Caco-2 (cell line): Measurements from ENCODE around the gene UCHL3. TPM values are rescaled to one million over a fixed set of nuclear protein-coding genes. Genes with fewer than 3 reads are reported as not detected.
"Not testable (repeated sequence)": the region's sequence is repeated elsewhere in the genome, so short reads cannot be mapped to it uniquely, and the experiment has no call there.

Experiments used
- BruUV-seq: library from RNA; stranded (reverse); fragments of 400-500 nt; replicated peaks from 2 replicates; lab custom pipeline; 2021; lab: Mats Ljungman, UMichigan
- CTCF ChIA-PET: fragments of 300-600 bp; sonication (Branson Sonifier 250); formaldehyde crosslinking; loops from one replicate; lab custom pipeline; 2022; ENCODE audit warnings: antibody characterized with exemption; lab: Charles Lee
- POLR2A ChIA-PET: fragments of 300-600 bp; sonication (Branson Sonifier 250); formaldehyde crosslinking; loops from one replicate; lab custom pipeline; 2022; ENCODE audit warnings: antibody characterized with exemption; lab: Charles Lee
- DNase-seq, 2 experiments: peaks; one replicate each; pipeline versions ENCODE4 v3.0.0 to v3.0.0-alpha.2; 2020 to 2022
- H3K27me3 ChIP-seq: replicated peaks from 2 replicates; pipeline ENCODE4 v1.6.0; 2011; ENCODE audit warnings: low read length; ENCODE audit not compliant: control insufficient read depth, insufficient read depth
- H3K36me3 ChIP-seq: 2 replicates; pipeline ENCODE4 v1.5.1; 2011; ENCODE audit warnings: low read length; ENCODE audit not compliant: control insufficient read depth, insufficient read depth
- H3K4me1 ChIP-seq: fragments of 250-450 bp; sonication (Bioruptor Pico); 2 replicates; pipeline ENCODE4 v1.5.1; 2020; ENCODE audit warnings: mild to moderate bottlenecking
- H3K4me3 ChIP-seq: 2 replicates; pipeline ENCODE4 v1.5.1; 2011; ENCODE audit warnings: low read depth, mild to moderate bottlenecking, control low read depth, low read length
- H3K9me3 ChIP-seq: fragments of 250-450 bp; sonication (Bioruptor Pico); 2 replicates; pipeline ENCODE4 v1.5.1; 2020; ENCODE audit warnings: mild to moderate bottlenecking, moderate library complexity
- H3K27ac Mint-ChIP-seq: one replicate; pipeline ENCODE4 v1.8.0; 2022; ENCODE audit warnings: mixed read lengths; ENCODE audit not compliant: unreplicated experiment
- H3K27me3 Mint-ChIP-seq: one replicate; pipeline ENCODE4 v1.8.0; 2022; ENCODE audit warnings: mixed read lengths; ENCODE audit not compliant: insufficient read depth, unreplicated experiment
- H3K36me3 Mint-ChIP-seq: one replicate; pipeline ENCODE4 v1.8.0; 2022; ENCODE audit warnings: mild to moderate bottlenecking, mixed read lengths; ENCODE audit not compliant: insufficient read depth, unreplicated experiment
- H3K4me1 Mint-ChIP-seq: one replicate; pipeline ENCODE4 v1.8.0; 2022; ENCODE audit warnings: low read depth, mixed read lengths; ENCODE audit not compliant: unreplicated experiment
- H3K4me3 Mint-ChIP-seq: one replicate; pipeline ENCODE4 v1.8.0; 2022; ENCODE audit warnings: mild to moderate bottlenecking, moderate library complexity, mixed read lengths; ENCODE audit not compliant: unreplicated experiment
- H3K9me3 Mint-ChIP-seq: one replicate; pipeline ENCODE4 v1.8.0; 2022; ENCODE audit warnings: mixed read lengths; ENCODE audit not compliant: unreplicated experiment
- intact Hi-C: fragments of 100-400 bp; cut with micrococcal nuclease; formaldehyde crosslinking; loops from one replicate; pipeline ENCODE4 v1.10.0; 2022; ENCODE audit not compliant: unreplicated experiment
- total RNA-seq: library from RNA; stranded (reverse); gene quantifications from 2 replicates; pipeline ENCODE4 v1.2.3, GENCODE V29; 2022
- TF ChIP-seq, protein P1 (sequence below), 2 experiments: fragments of 200-600 bp in 1 of 2; IDR thresholded peaks; 1 replicate in 1 of 2; 2 replicates in 1 of 2; pipeline versions ENCODE4 v1.5.1 to v1.8.0; 2011 to 2022; ENCODE audit warnings: antibody characterized with exemption in 1 of 2, control low read depth in 1 of 2, inconsistent platforms in 1 of 2, low read depth in 1 of 2, low read length in 1 of 2, mild to moderate bottlenecking in 1 of 2, moderate library complexity in 1 of 2; ENCODE audit not compliant: insufficient read depth in 1 of 2, severe bottlenecking in 1 of 2, unreplicated experiment in 1 of 2

Gene UCHL3
- total RNA-seq, 1 experiment from 2014 or later: 122 TPM

DNA sequence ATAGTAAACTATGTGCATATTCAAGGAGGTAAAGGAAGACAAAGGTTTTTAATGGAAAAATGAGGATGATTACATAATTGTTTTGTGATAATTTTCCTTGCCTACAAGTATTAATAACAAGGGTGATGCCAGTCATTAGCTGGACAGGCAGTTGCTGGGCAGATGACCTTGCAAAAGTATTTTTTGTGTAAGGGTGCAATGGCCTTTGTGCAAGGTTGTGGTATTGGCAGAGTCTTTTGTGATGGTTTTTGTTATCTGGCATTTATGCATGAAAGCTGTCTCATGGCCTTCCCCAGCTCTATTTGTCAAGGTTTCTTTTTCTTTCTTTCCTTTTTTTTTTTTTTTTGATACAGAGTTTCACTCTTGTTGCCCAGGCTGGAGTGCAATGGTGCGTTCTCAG, 7.6 kb upstream of the UCHL3 start:
- no peaks in the 10 kb centered on the region for H3K27me3 ChIP-seq
- Mint-ChIP-seq H3K4me3 (no peak overlapping the region), H3K4me1 (no peaks in the 10 kb centered on the region), H3K9me3 (no peaks in the 10 kb centered on the region), H3K27me3 (no peaks in the 10 kb centered on the region), H3K36me3 (peaks cover 5% of the 10 kb centered on the region), H3K27ac (no peak overlapping the region)
- no peaks in the 10 kb centered on the region for H3K9me3 ChIP-seq
- TF ChIP-seq, protein P1, sequence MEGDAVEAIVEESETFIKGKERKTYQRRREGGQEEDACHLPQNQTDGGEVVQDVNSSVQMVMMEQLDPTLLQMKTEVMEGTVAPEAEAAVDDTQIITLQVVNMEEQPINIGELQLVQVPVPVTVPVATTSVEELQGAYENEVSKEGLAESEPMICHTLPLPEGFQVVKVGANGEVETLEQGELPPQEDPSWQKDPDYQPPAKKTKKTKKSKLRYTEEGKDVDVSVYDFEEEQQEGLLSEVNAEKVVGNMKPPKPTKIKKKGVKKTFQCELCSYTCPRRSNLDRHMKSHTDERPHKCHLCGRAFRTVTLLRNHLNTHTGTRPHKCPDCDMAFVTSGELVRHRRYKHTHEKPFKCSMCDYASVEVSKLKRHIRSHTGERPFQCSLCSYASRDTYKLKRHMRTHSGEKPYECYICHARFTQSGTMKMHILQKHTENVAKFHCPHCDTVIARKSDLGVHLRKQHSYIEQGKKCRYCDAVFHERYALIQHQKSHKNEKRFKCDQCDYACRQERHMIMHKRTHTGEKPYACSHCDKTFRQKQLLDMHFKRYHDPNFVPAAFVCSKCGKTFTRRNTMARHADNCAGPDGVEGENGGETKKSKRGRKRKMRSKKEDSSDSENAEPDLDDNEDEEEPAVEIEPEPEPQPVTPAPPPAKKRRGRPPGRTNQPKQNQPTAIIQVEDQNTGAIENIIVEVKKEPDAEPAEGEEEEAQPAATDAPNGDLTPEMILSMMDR (IDR thresholded peaks at IDR 0.05; ENCODE audit: insufficient read depth in 1 of 2, low read depth in 1 of 2, low read length in 1 of 2, severe bottlenecking in 1 of 2, unreplicated experiment in 1 of 2): no peak
- no peaks in the 10 kb centered on the region for H3K36me3 ChIP-seq
- intact Hi-C loops: no loop called here
- H3K4me3 ChIP-seq: no peak overlapping the region
- no TSS peak for BruUV-seq
- CTCF ChIA-PET: no interaction called here
- H3K4me1 ChIP-seq: no peaks in the 10 kb centered on the region
- DNase-seq: no peak
- POLR2A ChIA-PET: no interaction called here

DNA sequence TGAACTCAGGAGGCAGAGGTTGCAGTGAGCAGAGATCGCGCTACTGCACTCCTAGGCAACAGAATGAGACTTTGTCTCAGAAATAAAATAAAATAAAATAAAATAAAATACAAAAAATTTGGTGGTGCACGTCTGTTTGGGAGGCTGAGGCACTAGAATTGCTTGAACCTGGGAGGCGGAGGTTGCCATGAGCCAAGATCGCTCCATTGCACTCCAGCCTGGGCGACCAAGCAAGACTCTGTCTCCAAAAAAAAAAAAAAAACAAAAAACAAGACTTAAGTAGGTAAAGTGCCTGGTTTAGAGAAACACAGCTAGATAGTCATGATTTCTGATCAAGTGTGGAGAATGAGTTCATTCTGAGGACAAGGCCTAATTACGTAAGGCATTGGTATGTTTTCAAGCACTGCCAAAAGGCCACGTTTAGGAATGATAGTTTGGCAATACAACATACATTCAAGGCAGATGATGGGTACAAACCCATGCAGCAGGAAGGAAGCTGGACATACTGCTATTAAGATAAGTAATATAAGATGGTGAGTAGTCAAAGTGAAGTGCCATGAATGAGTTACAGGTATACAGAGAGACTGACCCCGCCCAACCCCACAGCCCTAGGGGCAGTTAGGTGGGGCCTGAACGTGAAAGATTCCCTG, 4.8 kb upstream of the UCHL3 start:
- no peaks in the 10 kb centered on the region for H3K27me3 ChIP-seq
- Mint-ChIP-seq H3K27me3 (no peaks in the 10 kb centered on the region), H3K4me1 (peaks cover 7% of the 10 kb centered on the region), H3K9me3 (no peaks in the 10 kb centered on the region), H3K27ac (no peak overlapping the region), H3K36me3 (peaks cover 6% of the 10 kb centered on the region), H3K4me3 (no peak overlapping the region)
- no peak for DNase-seq
- POLR2A ChIA-PET: no interaction called here
- CTCF ChIA-PET: no interaction called here
- intact Hi-C loops: loop anchor here (5.0 kb wide), 2 partner anchors 248 to 328 kb away; no protein-coding TSS in a partner anchor
- peaks cover 5% of the 10 kb centered on the region; the same call in 1 of the 2 replicates for H3K4me1 ChIP-seq
- H3K36me3 ChIP-seq: no peaks in the 10 kb centered on the region
- TF ChIP-seq, protein P1 (IDR thresholded peaks at IDR 0.05; ENCODE audit: insufficient read depth in 1 of 2, low read depth in 1 of 2, low read length in 1 of 2, severe bottlenecking in 1 of 2, unreplicated experiment in 1 of 2): no peak
- no peaks in the 10 kb centered on the region for H3K9me3 ChIP-seq
- H3K4me3 ChIP-seq: no peak overlapping the region
- BruUV-seq: no TSS peak

GRCh38 chr13:75545386-75545785, 4.2 kb upstream of the UCHL3 start:
- H3K9me3 Mint-ChIP-seq, H3K36me3 ChIP-seq, H3K27ac Mint-ChIP-seq, DNase-seq, H3K4me3 ChIP-seq, CTCF ChIA-PET, H3K9me3 ChIP-seq, H3K4me1 Mint-ChIP-seq, H3K27me3 ChIP-seq, POLR2A ChIA-PET, BruUV-seq, H3K4me1 ChIP-seq, H3K27me3 Mint-ChIP-seq, H3K4me3 Mint-ChIP-seq: not testable (repeated sequence)
- peaks cover 11% of the 10 kb centered on the region for H3K36me3 Mint-ChIP-seq
- intact Hi-C loops: loop anchor here (5.0 kb wide), 2 partner anchors 248 to 328 kb away; no protein-coding TSS in a partner anchor
